Uterus (tissue), 4 donors: ENCODE measurements around the gene SRGN. TPM values are rescaled to one million over a fixed set of nuclear protein-coding genes. Genes with fewer than 3 reads are reported as not detected.
A peak's percentile ranks its signal among the peaks of the same experiment; 100 is the strongest.

Experiments
- DNase-seq, 2 donors: peaks; one replicate each; pipeline ENCODE4 v3.0.0-alpha.2; 2019 to 2020
- H3K27ac ChIP-seq, 2 donors: fragments of 200-600 bp; sonication (generic); 1 replicate in 1 of 2; 2 replicates in 1 of 2; pipeline ENCODE4 v1.5.1; 2016 to 2018
- H3K27me3 ChIP-seq, 2 donors: fragments of 200-600 bp; sonication (generic); one replicate each; pipeline ENCODE4 v1.5.1; 2018 to 2019; ENCODE audit warnings: control low read depth in 1 of 2
- H3K36me3 ChIP-seq, 2 donors: fragments of 200-600 bp; sonication (generic); one replicate each; pipeline ENCODE4 v1.5.1; 2019; ENCODE audit warnings: control low read depth in 1 of 2
- H3K4me1 ChIP-seq, 2 donors: fragments of 200-600 bp; sonication (generic); one replicate each; pipeline ENCODE4 v1.5.1; 2018 to 2019; ENCODE audit warnings: control low read depth in 1 of 2
- H3K4me3 ChIP-seq, 2 donors: fragments of 200-600 bp; sonication (generic); 1 replicate in 1 of 2; 2 replicates in 1 of 2; pipeline ENCODE4 v1.5.1; 2018 to 2019; ENCODE audit warnings: mild to moderate bottlenecking in 1 of 2
- H3K9me3 ChIP-seq, 2 donors: fragments of 200-600 bp; sonication (generic); one replicate each; pipeline ENCODE4 v1.5.1; 2019; ENCODE audit warnings: control low read depth in 1 of 2
- CTCF ChIP-seq, 4 experiments: fragments of 200-600 bp in 2 of 4; fragments of 450-650 bp in 2 of 4; sonication (generic) in 2 of 4; IDR thresholded peaks; one replicate each; pipeline ENCODE4 v1.5.1; 2016 to 2019; ENCODE audit warnings: antibody characterized with exemption in 4 of 4, mild to moderate bottlenecking in 2 of 4, moderate library complexity in 1 of 4
- POLR2A ChIP-seq, 2 donors: fragments of 450-650 bp; IDR thresholded peaks; one replicate each; pipeline ENCODE4 v1.6.1; 2016; ENCODE audit warnings: antibody characterized with exemption in 2 of 2, mild to moderate bottlenecking in 1 of 2, moderate library complexity in 1 of 2
- intact Hi-C: fragments of 100-400 bp; cut with DNase I; formaldehyde crosslinking; loops from one replicate; pipeline ENCODE4 v1.15.1; 2023; ENCODE audit warnings: low total_unique reads
- total RNA-seq, 4 donors: library from RNA; depleted of rRNA in 3 of 4; stranded (reverse); fragments of >200 nt in 3 of 4; gene quantifications; one replicate each; pipeline versions ENCODE4 v1.1.0 to v1.2.4, GENCODE V29; 2014 to 2023
- donor health status: DM: yes; HTN: yes; CAD: no.

Gene SRGN
- total RNA-seq, 4 donors from 2014 or later, result 36.9 to 281 (median 120) TPM

GRCh38 chr10:69123747-69124562 lies 36.1 kb downstream of the SRGN start, which contains the start of gene VPS26A:
TSS of gene VPS26A (plus strand) at chr10:69124178. CDS start at chr10:69124278, 100 bp downstream.
- TF ChIP-seq CTCF (IDR thresholded peaks at IDR 0.05) (peak; percentile 2 to 36 (median 16)), POLR2A (IDR thresholded peaks at IDR 0.05) (peak; percentile 95 to 97)
- Histone ChIP-seq H3K4me3 (peak within 1 kb of the TSS; percentile 84 to 92), H3K9me3 (no peaks in the 10 kb centered on the region), H3K27ac (peak within 1 kb of the TSS; percentile 95 to 99), H3K27me3 (no peaks in the 10 kb centered on the region), H3K36me3 (no peaks in the 10 kb centered on the region), H3K4me1 (peaks cover 0 to 9% of the 10 kb centered on the region in 2 donors)
- DNase-seq, result peak; percentile 99
- intact Hi-C loops, result no loop called here

- Histone ChIP-seq H3K36me3 (no peaks in the 10 kb centered on the region), H3K4me3 (peak overlapping the region; percentile 84 to 92), H3K4me1 (peaks cover 0 to 12% of the 10 kb centered on the region in 2 donors), H3K27ac (peak overlapping the region; percentile 95), H3K9me3 (no peaks in the 10 kb centered on the region), H3K27me3 (no peaks in the 10 kb centered on the region)
- TF ChIP-seq CTCF (IDR thresholded peaks at IDR 0.05) (no peak), POLR2A (IDR thresholded peaks at IDR 0.05) (no peak)
- peak; percentile 24 to 26 for DNase-seq
- intact Hi-C loops, result no loop called here
These were observed 36.8 kb downstream of the SRGN start for GRCh38 chr10:69124563-69125268.

- peaks cover 0 to 18% of the 10 kb centered on the region in 2 donors for H3K4me1 ChIP-seq
- intact Hi-C loops, result no loop called here
- peak overlapping the region in 1 of 2 donors; percentile 95 for H3K27ac ChIP-seq
These were observed 37.7 kb downstream of the SRGN start for GRCh38 chr10:69125554-69125953.

GRCh38 chr10:69130251-69130650 lies 42.3 kb downstream of the SRGN start:
- intact Hi-C loops, result no loop called here

More at GRCh38 chr10:69125554-69125953, 37.7 kb downstream of the SRGN start:
- Histone ChIP-seq H3K36me3 (no peaks in the 10 kb centered on the region), H3K27me3 (no peaks in the 10 kb centered on the region), H3K9me3 (no peaks in the 10 kb centered on the region), H3K4me3 (peak overlapping the region in 1 of 2 donors; percentile 92)
- TF ChIP-seq CTCF (IDR thresholded peaks at IDR 0.05) (no peak), POLR2A (IDR thresholded peaks at IDR 0.05) (no peak)
- DNase-seq, result no peak

More at GRCh38 chr10:69130251-69130650, 42.3 kb downstream of the SRGN start:
- H3K9me3 ChIP-seq, result no peaks in the 10 kb centered on the region
- H3K4me3 ChIP-seq, result no peak overlapping the region
- no peaks in the 10 kb centered on the region for H3K27me3 ChIP-seq
- peaks cover 0 to 16% of the 10 kb centered on the region in 2 donors for H3K4me1 ChIP-seq
- TF ChIP-seq POLR2A (IDR thresholded peaks at IDR 0.05) (no peak), CTCF (IDR thresholded peaks at IDR 0.05) (no peak)
- DNase-seq, result no peak
- no peaks in the 10 kb centered on the region for H3K36me3 ChIP-seq
- no peak overlapping the region for H3K27ac ChIP-seq
